WERI-Rb-1 (cell line): ENCODE measurements around the gene ITPK1.

ENCODE experiments used
- DNase-seq: peaks from one replicate; pipeline ENCODE4 v3.0.0-alpha.2; 2020
- H3K27ac ChIP-seq: fragments of 250-450 bp; sonication (Bioruptor Pico); 2 replicates; pipeline ENCODE4 v1.5.1; 2020; ENCODE audit warnings: mild to moderate bottlenecking, moderate library complexity
- H3K27me3 ChIP-seq: fragments of 250-450 bp; sonication (Bioruptor Pico); 2 replicates; pipeline ENCODE4 v1.5.1; 2021; ENCODE audit warnings: mild to moderate bottlenecking, low read depth, moderate library complexity; ENCODE audit not compliant: insufficient read depth, severe bottlenecking
- H3K36me3 ChIP-seq: fragments of 250-450 bp; sonication (Bioruptor Pico); 2 replicates; pipeline ENCODE4 v1.5.1; 2020; ENCODE audit warnings: mild to moderate bottlenecking, moderate library complexity
- H3K4me3 ChIP-seq: 2 replicates; pipeline ENCODE4 v1.5.1; 2011; ENCODE audit warnings: low read depth, mild to moderate bottlenecking, control low read depth, low read length
- H3K9me3 ChIP-seq: fragments of 250-450 bp; sonication (Bioruptor Pico); 2 replicates; pipeline ENCODE4 v1.5.1; 2021; ENCODE audit warnings: mild to moderate bottlenecking, moderate library complexity; ENCODE audit not compliant: severe bottlenecking
- TF ChIP-seq, protein P1 (sequence below): IDR thresholded peaks from 2 replicates; pipeline ENCODE4 v1.5.1; 2011; ENCODE audit warnings: low read depth, mild to moderate bottlenecking, control low read depth, inconsistent platforms, low read length

Gene ITPK1

DNA sequence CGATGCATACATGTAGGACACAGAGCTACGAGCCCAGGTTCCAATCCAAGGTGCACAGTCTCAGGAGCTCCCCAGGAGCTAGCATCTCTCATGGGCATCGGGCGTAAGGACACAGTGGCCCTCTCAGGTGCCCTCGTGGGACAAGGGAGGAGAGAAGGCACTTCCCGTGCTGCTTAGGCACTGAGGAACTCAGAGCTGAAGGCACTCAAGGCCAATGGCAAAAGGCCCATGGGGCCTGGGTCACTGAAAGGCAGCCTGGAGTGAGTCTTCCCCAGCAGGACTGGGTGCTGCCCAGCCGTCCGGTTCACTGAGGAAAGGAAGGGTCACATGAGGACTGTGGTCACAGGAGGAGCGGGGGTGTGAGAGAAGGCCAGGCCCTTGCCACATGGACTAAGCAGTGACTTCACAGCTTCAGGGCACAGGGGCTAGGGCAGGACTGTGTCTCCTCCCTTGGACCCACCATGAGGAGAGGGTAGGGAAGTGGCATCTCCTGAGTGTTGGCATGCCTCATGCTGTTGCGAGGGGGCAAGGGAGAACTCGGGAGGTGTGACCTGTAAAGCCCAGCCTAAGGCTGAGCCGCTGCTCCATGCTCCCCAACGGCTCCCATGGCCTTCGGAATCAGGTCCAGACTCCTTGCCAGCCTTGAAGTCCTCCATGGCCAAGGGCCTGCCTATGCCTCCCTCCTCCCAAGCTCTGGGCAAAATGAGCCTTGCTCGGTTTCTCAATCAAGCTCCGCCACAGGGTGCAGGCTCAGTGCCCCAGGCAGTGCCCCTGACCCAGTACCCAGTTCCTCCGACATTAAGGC is 141.0 kb downstream of the ITPK1 start:
- TF ChIP-seq, protein P1, sequence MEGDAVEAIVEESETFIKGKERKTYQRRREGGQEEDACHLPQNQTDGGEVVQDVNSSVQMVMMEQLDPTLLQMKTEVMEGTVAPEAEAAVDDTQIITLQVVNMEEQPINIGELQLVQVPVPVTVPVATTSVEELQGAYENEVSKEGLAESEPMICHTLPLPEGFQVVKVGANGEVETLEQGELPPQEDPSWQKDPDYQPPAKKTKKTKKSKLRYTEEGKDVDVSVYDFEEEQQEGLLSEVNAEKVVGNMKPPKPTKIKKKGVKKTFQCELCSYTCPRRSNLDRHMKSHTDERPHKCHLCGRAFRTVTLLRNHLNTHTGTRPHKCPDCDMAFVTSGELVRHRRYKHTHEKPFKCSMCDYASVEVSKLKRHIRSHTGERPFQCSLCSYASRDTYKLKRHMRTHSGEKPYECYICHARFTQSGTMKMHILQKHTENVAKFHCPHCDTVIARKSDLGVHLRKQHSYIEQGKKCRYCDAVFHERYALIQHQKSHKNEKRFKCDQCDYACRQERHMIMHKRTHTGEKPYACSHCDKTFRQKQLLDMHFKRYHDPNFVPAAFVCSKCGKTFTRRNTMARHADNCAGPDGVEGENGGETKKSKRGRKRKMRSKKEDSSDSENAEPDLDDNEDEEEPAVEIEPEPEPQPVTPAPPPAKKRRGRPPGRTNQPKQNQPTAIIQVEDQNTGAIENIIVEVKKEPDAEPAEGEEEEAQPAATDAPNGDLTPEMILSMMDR: no peak
- Histone ChIP-seq H3K4me3 (no peak overlapping the region), H3K9me3 (peaks cover 10% of the 10 kb centered on the region), H3K36me3 (no peaks in the 10 kb centered on the region), H3K27me3 (no peaks in the 10 kb centered on the region), H3K27ac (no peak overlapping the region)
- DNase-seq: no peak

DNA sequence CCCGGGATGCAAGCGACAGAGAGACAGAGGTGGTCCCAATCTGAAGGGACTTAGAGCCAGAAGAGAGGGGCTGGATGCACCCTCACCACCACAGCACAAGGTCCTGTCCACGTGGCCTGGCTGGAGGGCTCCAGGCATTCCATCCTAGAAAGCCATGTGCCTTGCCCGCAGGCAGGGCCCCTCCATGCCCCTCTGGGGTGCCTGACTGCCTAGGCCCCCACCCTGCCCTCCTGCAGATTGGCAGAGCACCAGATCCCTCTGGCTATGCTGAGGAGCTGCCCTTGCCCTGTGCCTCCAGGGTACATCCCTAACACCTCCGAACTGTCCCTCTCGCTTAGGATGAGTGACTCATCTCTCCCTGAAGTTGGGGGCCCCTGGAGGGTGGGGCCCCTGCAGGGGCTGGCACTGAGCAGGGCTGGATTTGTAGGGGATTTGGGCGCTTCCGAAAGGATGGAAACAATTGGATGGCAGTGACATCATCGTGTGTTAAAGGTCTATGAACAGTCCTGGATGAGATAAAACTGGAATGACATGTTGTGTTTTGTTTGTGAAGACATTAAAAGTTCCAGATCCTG is 141.8 kb downstream of the ITPK1 start:
- H3K36me3 ChIP-seq: no peaks in the 10 kb centered on the region
- no peak overlapping the region for H3K4me3 ChIP-seq
- H3K27ac ChIP-seq: no peak overlapping the region
- no peaks in the 10 kb centered on the region for H3K27me3 ChIP-seq
- TF ChIP-seq, protein P1: no peak
- peaks cover 6% of the 10 kb centered on the region for H3K9me3 ChIP-seq
- no peak for DNase-seq

DNA sequence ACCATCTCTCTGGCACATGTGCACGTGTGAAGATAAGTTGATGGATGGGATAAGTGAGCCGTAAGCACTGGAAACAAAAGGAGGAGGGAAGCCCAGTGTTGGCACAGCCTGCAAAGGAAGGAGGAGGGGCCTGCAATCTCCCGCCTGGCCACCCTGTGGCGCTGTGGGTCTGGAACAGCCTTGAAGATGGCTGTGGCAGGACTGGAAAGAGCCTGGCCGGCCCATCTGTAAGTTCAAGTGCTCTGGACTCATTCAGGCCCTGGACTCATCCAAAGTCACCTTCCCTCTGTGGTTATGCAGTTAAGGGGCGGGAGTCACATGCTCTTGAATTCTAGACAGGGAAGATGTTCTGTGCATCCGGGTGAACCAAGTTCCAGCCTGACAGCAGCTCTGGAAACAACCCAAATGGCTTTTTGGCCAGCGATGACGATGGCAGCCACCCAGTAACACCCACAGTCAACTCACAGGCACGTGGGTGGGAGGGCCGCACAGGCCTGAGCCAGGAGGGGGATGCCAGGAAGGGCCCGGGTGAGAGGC is 142.4 kb downstream of the ITPK1 start:
- Histone ChIP-seq H3K36me3 (no peaks in the 10 kb centered on the region), H3K27ac (peak overlapping the region; percentile 27), H3K4me3 (no peak overlapping the region), H3K9me3 (no peaks in the 10 kb centered on the region), H3K27me3 (no peaks in the 10 kb centered on the region)
- TF ChIP-seq, protein P1: peak; percentile 97
- DNase-seq: peak; percentile 91

DNA sequence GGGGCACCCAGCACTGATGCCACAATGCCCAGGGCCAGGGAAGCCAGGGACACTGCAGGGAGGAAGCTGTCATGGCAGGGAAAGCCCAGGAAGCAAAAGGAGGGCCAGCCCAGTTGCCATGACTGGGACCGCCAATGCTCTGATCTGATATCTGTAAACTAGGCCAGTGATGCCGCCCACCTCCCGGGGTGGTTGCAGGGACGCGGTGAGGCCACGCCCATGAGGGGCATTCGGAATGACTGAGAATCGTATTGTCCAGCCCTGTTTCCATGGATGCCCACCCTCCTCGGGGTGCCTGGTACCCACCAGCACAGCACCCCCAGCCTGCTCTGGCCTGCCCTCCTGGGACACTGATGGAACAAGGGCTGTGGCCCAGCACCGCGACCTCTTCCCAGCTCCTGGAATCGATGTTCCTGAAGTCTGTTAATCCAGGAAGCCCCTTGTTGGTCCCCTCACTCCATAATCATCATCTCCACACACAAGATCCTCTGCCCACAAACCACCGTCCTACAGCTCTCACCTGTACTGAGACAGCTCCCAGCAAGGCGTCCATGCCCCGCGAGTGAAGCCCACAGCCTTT is 144.0 kb downstream of the ITPK1 start:
- Histone ChIP-seq H3K9me3 (no peaks in the 10 kb centered on the region), H3K27me3 (no peaks in the 10 kb centered on the region), H3K4me3 (no peak overlapping the region), H3K27ac (no peak overlapping the region), H3K36me3 (no peaks in the 10 kb centered on the region)
- TF ChIP-seq, protein P1: no peak
- DNase-seq: no peak

DNA sequence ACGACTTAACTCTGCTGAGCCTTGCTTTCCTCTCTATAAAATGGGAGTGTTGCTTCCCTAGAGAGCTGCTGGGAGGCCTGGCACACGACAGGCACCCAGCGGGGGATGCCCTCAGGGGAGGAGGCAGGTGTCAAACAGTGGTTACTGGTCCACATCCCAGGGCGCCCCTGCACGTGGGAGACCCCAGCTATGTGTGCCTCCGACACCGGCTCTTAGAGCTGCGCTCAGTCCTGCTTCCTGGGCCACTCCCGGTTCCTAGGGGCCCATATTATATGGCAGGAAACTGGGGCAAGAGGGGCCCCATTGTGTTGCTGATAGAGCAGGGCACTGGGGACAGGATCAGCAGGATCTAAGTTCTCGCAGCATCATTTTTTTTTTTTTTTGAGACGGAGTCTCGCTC is 145.5 kb downstream of the ITPK1 start:
- Histone ChIP-seq H3K4me3 (no peak overlapping the region), H3K36me3 (no peaks in the 10 kb centered on the region), H3K27me3 (no peaks in the 10 kb centered on the region), H3K27ac (no peak overlapping the region), H3K9me3 (no peaks in the 10 kb centered on the region)
- TF ChIP-seq, protein P1: no peak
- DNase-seq: no peak
